ENCODE measurements around the gene SYT14.

- TF ChIP-seq, protein P1, sequence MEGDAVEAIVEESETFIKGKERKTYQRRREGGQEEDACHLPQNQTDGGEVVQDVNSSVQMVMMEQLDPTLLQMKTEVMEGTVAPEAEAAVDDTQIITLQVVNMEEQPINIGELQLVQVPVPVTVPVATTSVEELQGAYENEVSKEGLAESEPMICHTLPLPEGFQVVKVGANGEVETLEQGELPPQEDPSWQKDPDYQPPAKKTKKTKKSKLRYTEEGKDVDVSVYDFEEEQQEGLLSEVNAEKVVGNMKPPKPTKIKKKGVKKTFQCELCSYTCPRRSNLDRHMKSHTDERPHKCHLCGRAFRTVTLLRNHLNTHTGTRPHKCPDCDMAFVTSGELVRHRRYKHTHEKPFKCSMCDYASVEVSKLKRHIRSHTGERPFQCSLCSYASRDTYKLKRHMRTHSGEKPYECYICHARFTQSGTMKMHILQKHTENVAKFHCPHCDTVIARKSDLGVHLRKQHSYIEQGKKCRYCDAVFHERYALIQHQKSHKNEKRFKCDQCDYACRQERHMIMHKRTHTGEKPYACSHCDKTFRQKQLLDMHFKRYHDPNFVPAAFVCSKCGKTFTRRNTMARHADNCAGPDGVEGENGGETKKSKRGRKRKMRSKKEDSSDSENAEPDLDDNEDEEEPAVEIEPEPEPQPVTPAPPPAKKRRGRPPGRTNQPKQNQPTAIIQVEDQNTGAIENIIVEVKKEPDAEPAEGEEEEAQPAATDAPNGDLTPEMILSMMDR (IDR thresholded peaks at IDR 0.05): no peak
- TF ChIP-seq, protein P2, sequence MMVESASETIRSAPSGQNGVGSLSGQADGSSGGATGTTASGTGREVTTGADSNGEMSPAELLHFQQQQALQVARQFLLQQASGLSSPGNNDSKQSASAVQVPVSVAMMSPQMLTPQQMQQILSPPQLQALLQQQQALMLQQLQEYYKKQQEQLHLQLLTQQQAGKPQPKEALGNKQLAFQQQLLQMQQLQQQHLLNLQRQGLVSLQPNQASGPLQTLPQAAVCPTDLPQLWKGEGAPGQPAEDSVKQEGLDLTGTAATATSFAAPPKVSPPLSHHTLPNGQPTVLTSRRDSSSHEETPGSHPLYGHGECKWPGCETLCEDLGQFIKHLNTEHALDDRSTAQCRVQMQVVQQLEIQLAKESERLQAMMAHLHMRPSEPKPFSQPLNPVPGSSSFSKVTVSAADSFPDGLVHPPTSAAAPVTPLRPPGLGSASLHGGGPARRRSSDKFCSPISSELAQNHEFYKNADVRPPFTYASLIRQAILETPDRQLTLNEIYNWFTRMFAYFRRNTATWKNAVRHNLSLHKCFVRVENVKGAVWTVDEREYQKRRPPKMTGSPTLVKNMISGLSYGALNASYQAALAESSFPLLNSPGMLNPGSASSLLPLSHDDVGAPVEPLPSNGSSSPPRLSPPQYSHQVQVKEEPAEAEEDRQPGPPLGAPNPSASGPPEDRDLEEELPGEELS (CRISPR knock-in tag; IDR thresholded peaks at IDR 0.05): no peak
- TF ChIP-seq AFF4 (CRISPR knock-in tag; IDR thresholded peaks at IDR 0.05; ENCODE audit: borderline replicate concordance) (no peak), TCF7 (CRISPR knock-in tag; IDR thresholded peaks at IDR 0.05; ENCODE audit: low read depth) (no peak)
- TF ChIP-seq, protein P3, sequence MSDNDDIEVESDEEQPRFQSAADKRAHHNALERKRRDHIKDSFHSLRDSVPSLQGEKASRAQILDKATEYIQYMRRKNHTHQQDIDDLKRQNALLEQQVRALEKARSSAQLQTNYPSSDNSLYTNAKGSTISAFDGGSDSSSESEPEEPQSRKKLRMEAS (CRISPR knock-in tag; IDR thresholded peaks at IDR 0.05): no peak
Observed at GRCh38 chr1:209988706-209989105, 50.7 kb downstream of the SYT14 start.

All from WTC11 (cell line).